H1 (cell line): Measurements from ENCODE around the gene SCAMP5. TPM values are rescaled to one million over a fixed set of nuclear protein-coding genes. Genes with fewer than 3 reads are reported as not detected.
A peak's percentile ranks its signal among the peaks of the same experiment; 100 is the strongest.

Experiments used
- BACH1 ChIP-seq: IDR thresholded peaks from 2 replicates; pipeline ENCODE4 v1.6.1; 2012; ENCODE audit warnings: low read length, improper control_type of control experiment
- CEBPB ChIP-seq: IDR thresholded peaks from 2 replicates; pipeline ENCODE4 v1.6.1; 2012; ENCODE audit warnings: low read depth, low read length
- CREB1 ChIP-seq: IDR thresholded peaks from 2 replicates; pipeline ENCODE4 v1.6.1; 2012; ENCODE audit warnings: inconsistent platforms
- EZH2 ChIP-seq: fragments of 200-600 bp; sonication (generic); IDR thresholded peaks from 2 replicates; pipeline ENCODE4 v1.7.1; 2012; ENCODE audit warnings: low read depth, mild to moderate bottlenecking, moderate library complexity, low read length, inconsistent platforms; ENCODE audit not compliant: severe bottlenecking
- RBBP5 ChIP-seq: IDR thresholded peaks from 2 replicates; pipeline ENCODE4 v1.7.1; 2012; ENCODE audit warnings: low read depth, mild to moderate bottlenecking, inconsistent platforms, low read length, moderate library complexity, borderline replicate concordance
- TAF7 ChIP-seq: optimal IDR thresholded peaks from 2 replicates; pipeline ENCODE3; 2011; ENCODE audit warnings: low read depth, mild to moderate bottlenecking, inconsistent platforms, low read length, moderate library complexity, borderline replicate concordance
- TEAD4 ChIP-seq: IDR thresholded peaks from 2 replicates; pipeline ENCODE4 v1.6.1; 2012; ENCODE audit warnings: low read depth, low read length, inconsistent platforms, mixed read lengths
- polyA plus RNA-seq, 7 experiments: library from polyadenylated mRNA; depleted of rRNA in 3 of 7; stranded (reverse) in 5 of 7; unstranded in 2 of 7; fragments of >200 nt in 5 of 7; fragments of 200-250 nt in 2 of 7; gene quantifications; 1 replicate in 5 of 7; 2 replicates in 1 of 7; 4 replicates in 1 of 7; pipeline versions ENCODE4 v1.2.1 to v1.2.3, GENCODE V29; 2011 to 2013; ENCODE audit warnings: missing spikeins in 2 of 7, mixed read lengths in 2 of 7
- total RNA-seq: library from RNA; stranded (reverse); fragmentation: NEBNext Ultra II Directional; extraction: Animal tissue kit (Norgen Biotek cat#: 25700); gene quantifications from 2 replicates; pipeline ENCODE4 v1.2.1, GENCODE V29; 2021
- TF ChIP-seq, protein P1 (sequence below): fragments of 300-600 bp; sonication (generic); IDR thresholded peaks from 2 replicates; pipeline ENCODE4 v1.7.1; 2012; ENCODE audit warnings: low read length, moderate library complexity, mild to moderate bottlenecking, inconsistent platforms; ENCODE audit not compliant: insufficient replicate concordance
- TF ChIP-seq, protein P2 (sequence below): IDR thresholded peaks from 2 replicates; pipeline ENCODE4 v1.6.1; 2011; ENCODE audit warnings: low read length, improper control_type of control experiment

SCAMP5 gene
- total and polyA plus RNA-seq, 2 of the 8 experiments (the other 6 are each of a cell fraction or from before 2014, with no cell fraction given): 55.4 to 94.7 TPM

DNA sequence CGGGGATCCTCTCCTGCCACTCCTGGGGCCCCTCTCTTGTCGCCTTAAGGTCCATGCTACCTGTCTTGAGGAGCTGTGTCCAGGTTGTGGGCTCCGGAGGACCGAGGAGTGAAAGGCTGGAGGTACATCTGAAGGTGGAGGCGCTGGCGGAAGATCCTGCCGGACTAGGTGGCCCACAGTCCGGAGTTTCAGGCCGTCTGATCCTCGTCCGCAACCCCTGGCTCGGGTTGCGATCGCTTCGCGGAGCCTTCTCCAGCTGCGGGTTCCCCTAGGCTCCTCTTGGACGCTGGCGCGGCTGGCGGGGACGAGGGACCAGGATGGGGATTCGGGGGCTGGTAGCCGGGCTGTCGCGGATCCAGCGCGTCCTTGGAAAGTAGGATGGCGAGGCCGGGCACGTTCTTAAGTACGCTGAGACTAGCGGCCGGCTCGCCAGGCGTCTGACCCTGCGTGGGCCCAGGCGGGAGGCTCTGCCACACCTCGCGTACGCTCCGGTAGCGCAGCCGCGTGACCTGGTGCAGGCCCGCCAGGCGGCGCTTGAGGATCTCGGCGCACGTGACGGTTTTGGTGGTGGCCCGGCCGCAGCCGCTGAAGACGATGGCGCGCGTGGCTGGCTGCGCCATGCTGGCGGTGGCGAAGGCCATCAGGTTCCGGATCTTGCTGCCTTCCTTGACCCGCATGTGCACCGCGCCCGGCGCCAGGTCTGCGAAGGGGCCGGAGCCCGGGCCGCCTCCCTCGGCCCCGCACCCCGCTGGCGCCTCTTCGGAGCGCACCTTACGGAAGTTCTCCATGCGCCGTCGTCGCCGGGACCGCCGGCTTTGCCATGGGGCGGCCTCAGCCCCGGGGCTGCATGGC is 39.3 kb upstream of the SCAMP5 start (continued):
- TF ChIP-seq, protein P1, sequence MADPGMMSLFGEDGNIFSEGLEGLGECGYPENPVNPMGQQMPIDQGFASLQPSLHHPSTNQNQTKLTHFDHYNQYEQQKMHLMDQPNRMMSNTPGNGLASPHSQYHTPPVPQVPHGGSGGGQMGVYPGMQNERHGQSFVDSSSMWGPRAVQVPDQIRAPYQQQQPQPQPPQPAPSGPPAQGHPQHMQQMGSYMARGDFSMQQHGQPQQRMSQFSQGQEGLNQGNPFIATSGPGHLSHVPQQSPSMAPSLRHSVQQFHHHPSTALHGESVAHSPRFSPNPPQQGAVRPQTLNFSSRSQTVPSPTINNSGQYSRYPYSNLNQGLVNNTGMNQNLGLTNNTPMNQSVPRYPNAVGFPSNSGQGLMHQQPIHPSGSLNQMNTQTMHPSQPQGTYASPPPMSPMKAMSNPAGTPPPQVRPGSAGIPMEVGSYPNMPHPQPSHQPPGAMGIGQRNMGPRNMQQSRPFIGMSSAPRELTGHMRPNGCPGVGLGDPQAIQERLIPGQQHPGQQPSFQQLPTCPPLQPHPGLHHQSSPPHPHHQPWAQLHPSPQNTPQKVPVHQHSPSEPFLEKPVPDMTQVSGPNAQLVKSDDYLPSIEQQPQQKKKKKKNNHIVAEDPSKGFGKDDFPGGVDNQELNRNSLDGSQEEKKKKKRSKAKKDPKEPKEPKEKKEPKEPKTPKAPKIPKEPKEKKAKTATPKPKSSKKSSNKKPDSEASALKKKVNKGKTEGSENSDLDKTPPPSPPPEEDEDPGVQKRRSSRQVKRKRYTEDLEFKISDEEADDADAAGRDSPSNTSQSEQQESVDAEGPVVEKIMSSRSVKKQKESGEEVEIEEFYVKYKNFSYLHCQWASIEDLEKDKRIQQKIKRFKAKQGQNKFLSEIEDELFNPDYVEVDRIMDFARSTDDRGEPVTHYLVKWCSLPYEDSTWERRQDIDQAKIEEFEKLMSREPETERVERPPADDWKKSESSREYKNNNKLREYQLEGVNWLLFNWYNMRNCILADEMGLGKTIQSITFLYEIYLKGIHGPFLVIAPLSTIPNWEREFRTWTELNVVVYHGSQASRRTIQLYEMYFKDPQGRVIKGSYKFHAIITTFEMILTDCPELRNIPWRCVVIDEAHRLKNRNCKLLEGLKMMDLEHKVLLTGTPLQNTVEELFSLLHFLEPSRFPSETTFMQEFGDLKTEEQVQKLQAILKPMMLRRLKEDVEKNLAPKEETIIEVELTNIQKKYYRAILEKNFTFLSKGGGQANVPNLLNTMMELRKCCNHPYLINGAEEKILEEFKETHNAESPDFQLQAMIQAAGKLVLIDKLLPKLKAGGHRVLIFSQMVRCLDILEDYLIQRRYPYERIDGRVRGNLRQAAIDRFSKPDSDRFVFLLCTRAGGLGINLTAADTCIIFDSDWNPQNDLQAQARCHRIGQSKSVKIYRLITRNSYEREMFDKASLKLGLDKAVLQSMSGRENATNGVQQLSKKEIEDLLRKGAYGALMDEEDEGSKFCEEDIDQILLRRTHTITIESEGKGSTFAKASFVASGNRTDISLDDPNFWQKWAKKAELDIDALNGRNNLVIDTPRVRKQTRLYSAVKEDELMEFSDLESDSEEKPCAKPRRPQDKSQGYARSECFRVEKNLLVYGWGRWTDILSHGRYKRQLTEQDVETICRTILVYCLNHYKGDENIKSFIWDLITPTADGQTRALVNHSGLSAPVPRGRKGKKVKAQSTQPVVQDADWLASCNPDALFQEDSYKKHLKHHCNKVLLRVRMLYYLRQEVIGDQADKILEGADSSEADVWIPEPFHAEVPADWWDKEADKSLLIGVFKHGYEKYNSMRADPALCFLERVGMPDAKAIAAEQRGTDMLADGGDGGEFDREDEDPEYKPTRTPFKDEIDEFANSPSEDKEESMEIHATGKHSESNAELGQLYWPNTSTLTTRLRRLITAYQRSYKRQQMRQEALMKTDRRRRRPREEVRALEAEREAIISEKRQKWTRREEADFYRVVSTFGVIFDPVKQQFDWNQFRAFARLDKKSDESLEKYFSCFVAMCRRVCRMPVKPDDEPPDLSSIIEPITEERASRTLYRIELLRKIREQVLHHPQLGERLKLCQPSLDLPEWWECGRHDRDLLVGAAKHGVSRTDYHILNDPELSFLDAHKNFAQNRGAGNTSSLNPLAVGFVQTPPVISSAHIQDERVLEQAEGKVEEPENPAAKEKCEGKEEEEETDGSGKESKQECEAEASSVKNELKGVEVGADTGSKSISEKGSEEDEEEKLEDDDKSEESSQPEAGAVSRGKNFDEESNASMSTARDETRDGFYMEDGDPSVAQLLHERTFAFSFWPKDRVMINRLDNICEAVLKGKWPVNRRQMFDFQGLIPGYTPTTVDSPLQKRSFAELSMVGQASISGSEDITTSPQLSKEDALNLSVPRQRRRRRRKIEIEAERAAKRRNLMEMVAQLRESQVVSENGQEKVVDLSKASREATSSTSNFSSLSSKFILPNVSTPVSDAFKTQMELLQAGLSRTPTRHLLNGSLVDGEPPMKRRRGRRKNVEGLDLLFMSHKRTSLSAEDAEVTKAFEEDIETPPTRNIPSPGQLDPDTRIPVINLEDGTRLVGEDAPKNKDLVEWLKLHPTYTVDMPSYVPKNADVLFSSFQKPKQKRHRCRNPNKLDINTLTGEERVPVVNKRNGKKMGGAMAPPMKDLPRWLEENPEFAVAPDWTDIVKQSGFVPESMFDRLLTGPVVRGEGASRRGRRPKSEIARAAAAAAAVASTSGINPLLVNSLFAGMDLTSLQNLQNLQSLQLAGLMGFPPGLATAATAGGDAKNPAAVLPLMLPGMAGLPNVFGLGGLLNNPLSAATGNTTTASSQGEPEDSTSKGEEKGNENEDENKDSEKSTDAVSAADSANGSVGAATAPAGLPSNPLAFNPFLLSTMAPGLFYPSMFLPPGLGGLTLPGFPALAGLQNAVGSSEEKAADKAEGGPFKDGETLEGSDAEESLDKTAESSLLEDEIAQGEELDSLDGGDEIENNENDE: no peak
- TF ChIP-seq RBBP5 (no peak; the same call in 1 of the 2 replicates), TAF7 (no peak), CREB1 (peak; percentile 62), BACH1 (peak; percentile 72), TEAD4 (no peak), EZH2 (peak; percentile 61), CEBPB (no peak)
- TF ChIP-seq, protein P2, sequence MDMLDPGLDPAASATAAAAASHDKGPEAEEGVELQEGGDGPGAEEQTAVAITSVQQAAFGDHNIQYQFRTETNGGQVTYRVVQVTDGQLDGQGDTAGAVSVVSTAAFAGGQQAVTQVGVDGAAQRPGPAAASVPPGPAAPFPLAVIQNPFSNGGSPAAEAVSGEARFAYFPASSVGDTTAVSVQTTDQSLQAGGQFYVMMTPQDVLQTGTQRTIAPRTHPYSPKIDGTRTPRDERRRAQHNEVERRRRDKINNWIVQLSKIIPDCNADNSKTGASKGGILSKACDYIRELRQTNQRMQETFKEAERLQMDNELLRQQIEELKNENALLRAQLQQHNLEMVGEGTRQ: peak; percentile 80
